Measurements from ENCODE around the gene CDKN2A. TPM values are rescaled to one million over a fixed set of nuclear protein-coding genes. Genes with fewer than 3 reads are reported as not detected.

CDKN2A gene
- total RNA-seq = under 1 TPM in 2 of 4 donors, not detected in 2; 0.65 to 1.00 TPM

GRCh38 chr9:21993893-21994555 lies at the start of gene CDKN2A:
Gene CDKN2A, minus strand, starts transcription at chr9:21994392.
- intact Hi-C loops (cut with DNase I; ENCODE audit: low total_unique reads) = loop anchor here (1.0 to 5.0 kb wide), 4 partner anchors 15 to 182 kb away; partner anchors contain the start of gene CDKN2B
- peak within 1 kb of the TSS; percentile 44 to 60 (median 50) for H3K27ac ChIP-seq

GRCh38 chr9:22043928-22044327 lies 49.7 kb upstream of the CDKN2A start:
- no peak for DNase-seq
- no peak for TF ChIP-seq CTCF (IDR thresholded peaks at IDR 0.05 in 4 of 5, conservative IDR thresholded peaks at IDR 0.05 in 1 of 5)
- in situ Hi-C loops (cut with MboI; ENCODE audit: low sequenced_read_pairs in 4 of 4) (no loop called here), intact Hi-C loops (cut with DNase I; ENCODE audit: low total_unique reads) (no loop called here)
- Histone ChIP-seq H3K9me3 (no peaks in the 10 kb centered on the region), H3K27ac (no peak overlapping the region), H3K36me3 (no peaks in the 10 kb centered on the region), H3K27me3 (no peaks in the 10 kb centered on the region), H3K4me1 (peaks cover 0 to 12% of the 10 kb centered on the region in 2 donors), H3K4me3 (no peak overlapping the region)
- ATAC-seq = no peak

More at GRCh38 chr9:21993893-21994555, at the start of gene CDKN2A:
- ATAC-seq (peak in 1 of 2 donors; percentile 16), DNase-seq (no peak)
- Histone ChIP-seq H3K27me3 (peaks cover 19 to 40% (median 37%) of the 10 kb centered on the region in 3 donors), H3K4me3 (peak within 1 kb of the TSS; percentile 76 to 95 (median 82)), H3K9me3 (no peaks in the 10 kb centered on the region), H3K36me3 (no peaks in the 10 kb centered on the region), H3K4me1 (peaks cover 4 to 5% of the 10 kb centered on the region in 2 donors)
- in situ Hi-C loops (cut with MboI; ENCODE audit: low sequenced_read_pairs in 4 of 4) = loop anchor here in 2 of 4 donors (25.0 kb wide), 1 partner anchor 657 kb away; the partner anchor contains the start of gene KLHL9 (in 2 of the 2)
- TF ChIP-seq CTCF (IDR thresholded peaks at IDR 0.05 in 4 of 5, conservative IDR thresholded peaks at IDR 0.05 in 1 of 5) (no peak), POLR2A (IDR thresholded peaks at IDR 0.05) (no peak)

- in situ Hi-C loops (cut with MboI; ENCODE audit: low sequenced_read_pairs in 4 of 4) = no loop called here
- H3K27ac ChIP-seq = no peak overlapping the region
- no peaks in the 10 kb centered on the region for H3K27me3 ChIP-seq
- no peak for ATAC-seq
- DNase-seq = no peak
- no peaks in the 10 kb centered on the region for H3K9me3 ChIP-seq
- intact Hi-C loops (cut with DNase I; ENCODE audit: low total_unique reads) = no loop called here
- peaks cover 20 to 32% of the 10 kb centered on the region in 2 donors for H3K4me1 ChIP-seq
- no peak for TF ChIP-seq CTCF (IDR thresholded peaks at IDR 0.05 in 4 of 5, conservative IDR thresholded peaks at IDR 0.05 in 1 of 5)
- H3K36me3 ChIP-seq = no peaks in the 10 kb centered on the region
- H3K4me3 ChIP-seq = no peak overlapping the region
Measured at GRCh38 chr9:22041775-22042174, 47.6 kb upstream of the CDKN2A start.

- H3K9me3 ChIP-seq = no peaks in the 10 kb centered on the region
- TF ChIP-seq CTCF (IDR thresholded peaks at IDR 0.05 in 4 of 5, conservative IDR thresholded peaks at IDR 0.05 in 1 of 5) (no peak), POLR2A (IDR thresholded peaks at IDR 0.05) (no peak)
- peaks cover 22 to 36% of the 10 kb centered on the region in 2 donors for H3K4me1 ChIP-seq
- no peaks in the 10 kb centered on the region for H3K27me3 ChIP-seq
- ATAC-seq = no peak
- H3K4me3 ChIP-seq = no peak overlapping the region
- H3K36me3 ChIP-seq = no peaks in the 10 kb centered on the region
- in situ Hi-C loops (cut with MboI; ENCODE audit: low sequenced_read_pairs in 4 of 4) (no loop called here), intact Hi-C loops (cut with DNase I; ENCODE audit: low total_unique reads) (no loop called here)
- DNase-seq = no peak
- no peak overlapping the region for H3K27ac ChIP-seq
Measured at GRCh38 chr9:22041344-22041743, 47.2 kb upstream of the CDKN2A start.

All from gastrocnemius medialis (tissue), 4 donors.